DMS114 treated with DMSO at 0.1 percent for 48 hours (cell line): ENCODE data around the gene RNF220.
A peak's percentile ranks its signal among the peaks of the same experiment; 100 is the strongest.

Experiments
- DNase-seq: peaks from one replicate; lab custom pipeline; 2025; ENCODE audit not compliant: unreplicated experiment; lab: John Stamatoyannopoulos, UW

Gene RNF220

DNA sequence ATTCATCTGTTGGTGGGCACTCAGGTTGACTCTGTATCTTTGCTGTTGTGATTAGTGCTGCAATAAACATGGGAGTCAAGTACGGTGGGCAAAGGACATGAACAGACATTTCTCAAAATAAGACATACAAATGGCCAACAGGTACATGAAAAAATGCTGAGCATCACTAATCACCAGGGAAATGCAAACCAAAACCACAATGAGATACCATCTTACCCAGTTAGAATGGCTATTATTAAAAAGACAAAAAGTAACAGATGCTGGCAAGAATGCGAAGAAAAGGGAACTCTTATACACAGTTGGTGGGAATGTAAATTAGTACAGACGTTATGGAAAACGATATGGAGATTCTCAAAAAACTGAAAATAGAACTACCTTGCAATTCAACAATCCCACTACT lies 170.3 kb downstream of the RNF220 start:
- no peak for DNase-seq

DNA sequence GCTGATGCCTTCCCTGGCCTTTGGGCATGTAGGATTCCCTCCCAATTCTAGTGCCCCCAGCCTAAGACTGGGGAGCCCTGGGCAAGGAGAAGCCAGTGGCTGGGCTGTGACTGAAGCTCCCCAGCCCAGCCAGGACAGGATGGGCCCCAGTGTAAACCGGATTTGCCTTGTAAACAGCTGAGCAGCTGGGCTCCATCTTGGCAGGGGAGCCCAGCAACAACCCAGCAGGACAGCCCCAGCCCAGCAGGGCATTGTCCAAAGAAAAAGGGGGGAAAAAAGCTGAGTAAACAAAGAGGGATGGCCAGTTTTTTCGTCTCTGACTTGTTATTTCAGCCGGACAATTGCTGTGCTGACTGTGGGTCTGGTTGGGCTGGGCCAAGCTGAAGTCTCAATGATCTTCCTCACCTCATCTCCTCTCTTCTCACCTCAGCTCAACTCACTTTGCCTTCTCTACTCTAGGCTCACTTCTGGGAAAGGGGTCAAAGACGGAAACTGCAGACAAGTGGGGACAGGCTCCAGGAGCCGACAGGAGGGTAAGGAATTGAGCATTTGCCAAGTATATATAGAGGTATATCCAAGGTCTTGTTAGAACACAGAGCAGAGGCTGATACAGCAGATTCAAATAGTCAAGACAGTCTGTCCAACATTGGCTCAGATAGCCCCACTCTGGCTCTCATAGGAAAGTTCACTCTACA lies 171.5 kb downstream of the RNF220 start:
- DNase-seq, result no peak

DNA sequence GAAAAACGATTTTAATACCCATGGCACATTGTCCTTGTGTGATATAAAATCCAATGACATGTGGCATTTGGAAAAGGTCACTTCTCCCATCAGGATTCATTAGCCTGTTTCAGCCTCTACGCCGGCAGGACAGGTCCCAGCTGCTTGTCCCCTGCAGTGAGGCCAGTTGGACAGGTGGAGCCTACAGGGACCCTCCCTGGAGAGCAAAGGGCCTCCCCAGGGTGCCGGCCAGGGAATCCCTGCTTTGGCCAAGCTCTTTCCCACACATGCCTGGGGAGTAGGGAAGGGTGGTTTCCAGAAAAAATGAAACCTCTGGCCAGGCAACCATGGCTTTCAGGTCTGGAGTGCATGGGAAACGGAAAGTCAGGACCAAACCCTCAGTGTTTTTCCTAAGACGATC lies 176.2 kb downstream of the RNF220 start:
- DNase-seq, result no peak

DNA sequence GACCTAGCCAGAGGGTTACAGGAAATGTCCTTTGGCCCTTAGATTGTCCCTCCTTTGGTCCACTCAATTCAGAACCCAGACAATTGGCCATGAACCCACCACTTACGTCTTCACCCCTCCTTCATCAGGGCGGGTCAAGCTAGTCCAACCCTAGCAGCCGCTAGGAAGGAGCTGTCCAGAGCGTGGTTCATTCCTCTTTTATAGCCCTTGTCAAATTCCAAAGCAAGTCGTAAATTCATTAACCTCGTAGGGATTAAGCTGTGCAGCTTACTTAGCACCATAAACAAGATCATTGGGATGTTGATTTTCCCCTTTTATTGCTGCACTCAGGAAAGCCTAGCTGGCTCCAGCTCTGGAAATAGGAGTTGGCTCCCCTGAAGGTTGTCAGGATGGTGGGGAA lies 179.1 kb downstream of the RNF220 start:
- DNase-seq, result no peak

DNA sequence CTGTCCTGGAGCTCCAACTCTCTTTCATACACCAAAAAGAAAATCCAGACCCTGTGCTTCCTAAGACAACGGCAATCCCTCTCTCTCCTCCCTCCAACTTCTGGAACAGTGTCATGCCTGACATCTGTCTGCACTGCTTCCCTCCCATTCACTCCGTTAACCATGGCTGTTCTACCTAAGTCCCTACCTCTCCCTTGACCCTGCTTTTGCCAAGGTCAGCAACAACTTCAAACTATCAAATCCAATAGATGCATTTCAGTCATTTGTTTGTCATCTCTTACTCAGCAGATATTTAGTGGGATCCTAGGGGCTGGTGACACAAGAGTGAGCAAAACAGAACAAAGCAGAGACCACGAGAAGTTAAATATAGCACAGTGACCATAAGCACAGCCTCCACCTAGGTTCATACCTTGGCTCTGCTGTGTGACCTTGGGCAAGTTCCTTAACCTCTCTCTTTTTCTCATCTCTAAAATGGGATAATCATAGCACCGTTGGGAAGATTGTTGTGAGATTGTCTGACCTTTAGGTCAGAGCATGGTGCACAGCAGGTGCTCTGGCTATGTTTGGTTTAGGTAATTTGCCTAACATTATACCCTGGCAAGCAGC lies 180.4 kb downstream of the RNF220 start:
- no peak for DNase-seq

DNA sequence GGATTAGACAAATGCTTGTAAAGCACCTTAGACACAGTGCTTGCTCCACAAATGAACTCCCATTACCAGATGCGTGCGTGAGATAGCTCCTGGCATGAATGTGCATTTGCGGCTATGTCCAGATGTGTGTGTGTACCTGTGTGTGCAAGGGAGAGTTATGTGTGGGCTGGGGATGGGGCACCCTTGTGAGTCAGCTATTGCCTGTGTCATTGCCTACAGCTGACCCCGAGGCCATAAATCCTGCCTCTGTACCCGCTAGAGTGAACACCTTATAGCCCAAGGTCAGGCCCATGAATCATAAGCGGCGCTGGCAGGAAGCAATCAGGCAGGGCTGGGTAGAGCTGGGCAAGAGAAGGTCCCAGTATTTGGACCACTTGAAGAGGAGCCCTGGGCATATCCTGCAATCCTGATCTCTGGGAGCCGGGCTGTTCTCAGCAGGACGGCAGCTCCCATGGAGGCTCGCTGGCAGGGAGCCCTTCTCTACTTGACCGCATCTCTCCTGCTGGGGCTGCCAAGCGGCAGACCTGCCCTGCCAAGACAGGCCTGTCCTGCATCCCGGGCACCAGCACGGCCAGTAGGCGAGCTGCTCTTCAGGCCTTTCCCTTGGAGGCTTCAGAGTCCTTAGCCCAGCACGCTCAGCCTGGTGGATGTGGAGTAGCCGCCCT lies 182.9 kb downstream of the RNF220 start:
- no peak for DNase-seq

DNA sequence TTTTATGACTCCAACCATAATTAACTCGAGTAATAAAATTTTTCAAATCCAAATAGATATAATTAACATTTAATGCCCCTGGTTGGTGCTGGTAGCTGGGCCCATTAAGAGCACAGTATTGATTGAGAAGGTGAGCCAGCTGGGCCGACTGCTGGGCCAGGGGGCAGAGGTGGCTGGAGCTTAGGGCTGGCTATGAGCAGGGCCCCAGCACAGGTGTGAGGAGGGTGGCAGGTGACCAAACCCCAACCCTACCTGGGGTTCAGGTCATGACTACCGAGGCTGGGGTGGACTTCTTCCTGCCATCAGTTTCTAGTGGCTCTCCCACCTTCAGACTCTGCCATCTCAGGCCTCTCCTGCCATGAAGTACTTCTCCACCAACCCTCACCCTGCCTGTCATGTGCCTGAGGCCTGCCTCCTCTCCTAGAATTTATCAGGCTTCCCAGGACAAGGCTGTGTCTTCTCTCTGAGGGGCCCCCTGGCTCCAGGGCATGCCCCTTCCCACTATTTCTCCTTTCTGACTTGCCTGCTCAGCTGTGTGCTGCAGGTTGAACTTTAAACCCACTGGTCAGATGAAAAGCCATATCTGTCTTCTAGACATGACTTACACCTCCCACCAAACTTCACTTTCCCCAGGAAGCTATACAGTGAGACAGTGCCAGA lies 183.6 kb downstream of the RNF220 start:
- no peak for DNase-seq

DNA sequence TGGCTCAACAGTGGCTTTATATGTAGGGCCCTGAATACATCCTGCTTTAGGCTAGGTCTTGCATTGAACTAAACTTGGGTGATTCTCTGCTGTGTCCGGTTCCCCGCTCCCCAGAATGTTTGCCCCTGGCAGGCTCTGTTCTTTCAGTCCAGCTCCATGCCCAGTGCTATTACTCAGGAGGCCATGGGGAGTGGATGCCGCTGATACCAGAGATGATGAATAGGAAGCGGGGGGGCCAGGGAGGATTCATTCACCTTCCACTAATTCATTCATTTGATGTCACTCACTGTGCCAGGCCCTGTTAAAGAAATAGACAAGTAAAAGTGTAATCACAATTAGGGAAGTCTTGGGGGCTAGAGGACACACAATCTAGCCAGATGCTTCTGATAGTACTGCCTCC lies 185.4 kb downstream of the RNF220 start:
- DNase-seq, result no peak

DNA sequence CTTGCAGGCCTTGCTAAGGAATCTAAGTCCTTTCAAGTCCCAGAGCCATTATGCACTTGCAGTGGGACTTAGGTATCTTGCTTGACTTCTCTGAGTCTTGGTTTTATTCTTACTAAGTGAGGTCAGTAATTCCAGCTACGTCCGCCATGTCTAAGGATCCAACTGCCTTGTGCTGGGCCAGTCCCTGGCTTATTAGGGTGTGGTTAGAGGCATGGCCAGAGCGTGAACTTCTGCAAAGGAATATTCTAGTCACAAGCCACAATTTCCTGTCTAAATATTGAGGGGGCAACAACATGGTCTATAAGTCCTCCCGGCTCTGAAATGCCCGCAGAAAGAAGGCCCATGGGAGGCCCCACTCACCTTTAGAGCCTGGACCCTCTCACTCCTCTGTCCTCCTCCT lies 186.3 kb downstream of the RNF220 start:
- no peak for DNase-seq

DNA sequence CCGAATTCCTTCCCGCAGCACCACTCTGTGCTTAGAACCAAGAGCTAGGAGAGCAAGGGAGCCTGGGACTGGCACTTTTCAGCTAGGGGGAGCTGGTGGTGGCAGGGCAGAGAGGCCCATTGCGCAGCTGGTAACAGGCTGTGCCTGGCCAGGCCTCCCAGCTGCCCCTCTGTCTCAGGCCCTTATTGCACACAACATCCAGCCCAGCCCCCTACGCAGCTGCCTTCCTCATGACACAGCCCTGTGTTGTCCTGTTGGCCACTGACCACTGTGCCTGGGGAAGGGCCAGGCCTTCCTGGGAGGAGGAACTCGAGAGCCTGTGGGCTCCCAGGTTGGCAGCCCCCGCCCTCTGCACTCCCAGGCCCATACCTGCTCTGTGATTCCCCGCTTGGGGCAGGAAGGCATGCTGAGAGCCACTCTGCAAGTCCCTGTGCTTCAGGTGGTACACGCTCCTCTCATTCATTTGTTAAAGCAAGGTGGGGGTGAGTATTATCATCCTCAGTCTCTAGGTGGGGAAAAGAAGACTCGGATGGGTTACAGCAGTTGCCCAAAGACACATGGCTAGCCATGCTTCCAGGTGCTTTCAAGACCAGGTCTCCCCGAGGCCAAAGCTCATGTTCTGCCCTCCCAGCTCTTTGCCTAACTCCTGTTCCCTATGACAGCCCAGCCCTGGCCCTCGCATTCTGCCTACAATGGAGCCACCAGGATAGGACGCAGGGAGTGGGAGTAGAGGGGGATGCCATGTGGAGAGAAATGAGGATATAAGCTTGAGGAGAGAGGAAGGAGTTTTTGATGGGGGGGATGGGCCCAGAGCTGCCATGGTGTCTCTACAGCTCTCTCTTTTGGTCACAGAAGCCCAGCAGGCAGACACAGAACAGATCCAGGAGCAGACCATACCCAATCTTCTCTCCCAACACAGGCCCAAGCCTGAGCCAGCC lies 187.4 kb downstream of the RNF220 start:
- DNase-seq, result no peak

DNA sequence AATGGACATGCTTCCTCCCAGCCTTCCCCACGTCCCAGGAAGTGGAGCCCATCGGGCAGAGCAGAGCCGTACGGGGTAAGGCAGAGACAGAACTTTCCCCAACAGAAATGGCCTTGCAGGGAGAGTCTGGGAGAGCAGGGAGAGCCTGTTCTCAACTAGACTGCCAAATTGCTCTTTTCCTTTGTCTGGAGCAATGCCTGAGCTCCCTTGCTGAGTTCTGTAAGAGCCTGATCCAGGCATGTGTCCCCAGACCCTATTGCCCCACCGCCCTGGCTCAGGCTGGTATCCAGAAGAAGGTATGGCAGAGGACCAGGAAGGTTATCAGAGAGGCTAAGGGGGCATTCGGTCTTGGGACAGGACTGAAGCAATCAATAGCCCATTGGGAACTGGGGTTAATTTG lies 189.3 kb downstream of the RNF220 start:
- no peak for DNase-seq

DNA sequence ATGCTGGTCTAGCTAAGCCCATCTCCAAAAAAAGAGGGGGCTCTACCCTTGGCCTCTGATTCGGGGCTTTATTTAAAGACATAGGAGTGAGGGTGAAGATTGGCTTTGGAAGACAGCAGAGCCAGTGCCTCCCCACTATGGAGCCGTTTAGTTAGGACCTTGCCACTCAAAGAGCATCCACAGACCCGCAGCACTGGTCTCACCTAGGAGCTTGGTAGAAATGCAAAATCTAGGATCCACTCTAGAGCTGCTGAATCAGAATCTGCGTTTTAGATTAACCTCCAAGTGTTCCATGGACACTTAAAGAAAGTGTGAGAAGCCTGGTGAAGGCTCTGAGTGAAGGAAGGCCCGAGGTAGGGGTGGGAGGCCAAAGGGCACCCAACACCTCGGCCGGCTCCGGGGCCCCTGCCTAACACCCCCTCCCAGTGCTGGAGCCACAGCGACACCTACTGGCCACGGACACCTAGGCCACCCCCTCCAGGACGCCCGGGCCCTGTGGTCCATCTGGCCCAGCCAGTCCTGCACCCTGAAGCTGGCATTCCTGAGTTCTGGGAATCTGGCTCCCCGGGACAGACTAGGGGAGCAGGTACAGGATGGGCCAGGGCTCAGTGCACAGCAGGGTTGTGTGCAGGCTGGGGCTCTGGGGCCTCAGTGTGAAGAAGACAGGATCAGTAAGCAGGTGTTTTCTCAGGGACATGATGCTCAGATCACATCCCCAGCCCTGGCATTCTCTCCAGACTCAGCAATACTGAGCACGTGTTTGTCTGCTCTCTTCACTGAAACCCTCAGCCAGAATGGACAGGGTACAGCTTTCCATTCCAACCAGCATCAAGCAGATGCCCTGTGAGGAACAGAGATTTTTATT lies 190.0 kb downstream of the RNF220 start:
- peak; percentile 22 for DNase-seq

DNA sequence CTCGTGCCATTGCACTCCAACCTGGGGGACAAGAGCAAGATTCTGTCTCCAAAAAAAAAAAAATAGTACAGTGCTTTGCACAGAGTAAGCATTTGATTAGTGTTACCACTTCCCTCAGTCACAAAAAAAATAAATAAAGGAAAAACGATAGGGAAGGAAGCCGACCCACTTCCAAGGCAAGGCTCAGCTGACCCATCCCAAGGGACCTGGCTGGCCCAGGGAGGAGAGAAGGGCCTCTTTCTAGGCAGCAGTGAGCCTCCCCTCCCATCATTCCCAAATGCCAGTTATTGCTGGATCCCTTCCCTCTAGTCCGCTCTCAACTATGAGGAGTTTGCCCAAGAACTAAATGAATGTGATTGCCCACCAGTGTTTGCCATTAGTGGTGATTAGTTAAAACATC lies 191.5 kb downstream of the RNF220 start:
- DNase-seq, result no peak

DNA sequence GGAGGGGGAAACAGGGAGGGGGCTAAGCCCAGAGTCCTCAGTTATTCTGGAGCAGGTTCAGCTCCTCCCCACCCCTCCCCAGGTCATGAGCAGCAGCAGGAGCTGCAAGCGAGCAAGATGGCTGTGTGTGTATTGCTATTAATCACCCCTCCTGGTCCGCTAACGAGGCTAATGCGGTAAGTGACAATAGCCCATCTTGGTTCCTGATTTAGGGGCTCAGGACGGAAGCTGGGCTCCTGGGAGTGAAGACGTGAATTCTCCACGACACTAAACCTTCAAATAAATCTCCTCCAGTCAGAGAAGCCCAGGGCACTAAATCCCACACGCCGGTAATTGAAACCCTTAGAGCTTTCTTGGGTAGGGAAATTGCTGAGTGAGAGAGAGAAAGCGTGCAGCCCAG lies 193.1 kb downstream of the RNF220 start:
- DNase-seq, result no peak

DNA sequence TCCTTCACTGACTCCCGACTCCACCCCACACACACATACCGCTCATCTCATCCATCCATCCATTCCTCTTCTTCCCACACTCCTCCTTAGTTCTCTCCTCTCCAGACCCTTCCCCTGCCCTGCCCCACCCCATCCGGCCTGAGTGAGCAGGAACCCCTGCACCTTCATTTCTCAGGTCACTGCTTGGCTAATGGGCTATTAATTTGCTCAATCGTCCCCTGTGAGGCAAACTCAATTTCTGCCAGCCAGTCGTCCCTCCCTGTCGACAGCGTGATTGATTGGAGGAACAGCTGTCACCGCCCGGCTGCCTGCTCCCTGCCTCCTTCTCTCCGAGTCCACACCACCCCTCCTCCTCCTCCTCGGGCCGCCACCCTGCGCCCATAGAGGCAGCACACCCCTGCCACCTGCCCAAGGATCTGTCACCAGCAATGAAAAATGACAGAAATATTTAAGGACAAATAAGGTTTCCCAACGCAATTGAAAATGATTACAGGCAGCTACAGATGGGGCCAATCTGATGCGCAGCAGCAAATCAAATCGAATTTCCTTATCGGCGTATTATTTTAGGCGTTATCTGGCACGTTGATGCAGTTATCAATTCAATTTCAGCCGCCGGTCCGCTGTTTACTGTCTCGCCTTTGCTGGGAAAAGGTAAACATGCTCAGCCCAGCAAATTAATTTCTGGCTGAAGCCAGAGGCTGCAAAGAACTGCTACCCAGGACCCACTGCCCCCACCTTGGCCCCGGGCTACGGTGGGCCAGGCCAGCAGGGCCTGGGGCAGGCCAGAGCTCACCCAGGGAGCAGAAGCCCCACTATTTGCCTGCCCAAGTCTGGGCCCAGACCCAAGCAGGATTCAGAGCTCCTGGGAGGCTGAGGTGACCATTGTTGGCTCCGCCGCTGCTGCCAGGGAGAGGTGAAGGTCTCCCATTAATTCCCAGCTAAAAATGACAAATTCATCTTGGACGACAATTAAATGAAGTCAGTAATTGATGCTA lies 197.9 kb downstream of the RNF220 start:
- DNase-seq, result no peak

DNA sequence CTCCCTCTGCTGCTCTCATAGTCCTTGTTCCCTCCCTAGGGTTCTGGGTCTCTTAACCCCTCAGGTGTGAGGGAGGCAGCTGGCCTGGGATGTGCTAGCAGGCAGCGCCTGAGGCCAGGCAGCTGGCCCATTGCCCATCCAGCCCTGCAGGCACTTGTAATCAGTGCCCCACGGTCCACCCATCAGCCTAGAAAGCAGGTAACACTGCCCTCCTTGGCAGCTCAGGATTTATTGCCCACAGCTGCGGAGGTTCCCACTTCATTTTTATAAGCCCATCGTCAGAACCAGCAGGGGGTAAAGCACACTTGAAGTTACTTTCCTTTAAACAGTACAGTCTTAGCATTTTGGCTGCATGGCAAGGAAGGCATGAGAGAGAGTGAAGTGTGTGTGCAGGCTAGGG lies 198.7 kb downstream of the RNF220 start:
- no peak for DNase-seq

DNA sequence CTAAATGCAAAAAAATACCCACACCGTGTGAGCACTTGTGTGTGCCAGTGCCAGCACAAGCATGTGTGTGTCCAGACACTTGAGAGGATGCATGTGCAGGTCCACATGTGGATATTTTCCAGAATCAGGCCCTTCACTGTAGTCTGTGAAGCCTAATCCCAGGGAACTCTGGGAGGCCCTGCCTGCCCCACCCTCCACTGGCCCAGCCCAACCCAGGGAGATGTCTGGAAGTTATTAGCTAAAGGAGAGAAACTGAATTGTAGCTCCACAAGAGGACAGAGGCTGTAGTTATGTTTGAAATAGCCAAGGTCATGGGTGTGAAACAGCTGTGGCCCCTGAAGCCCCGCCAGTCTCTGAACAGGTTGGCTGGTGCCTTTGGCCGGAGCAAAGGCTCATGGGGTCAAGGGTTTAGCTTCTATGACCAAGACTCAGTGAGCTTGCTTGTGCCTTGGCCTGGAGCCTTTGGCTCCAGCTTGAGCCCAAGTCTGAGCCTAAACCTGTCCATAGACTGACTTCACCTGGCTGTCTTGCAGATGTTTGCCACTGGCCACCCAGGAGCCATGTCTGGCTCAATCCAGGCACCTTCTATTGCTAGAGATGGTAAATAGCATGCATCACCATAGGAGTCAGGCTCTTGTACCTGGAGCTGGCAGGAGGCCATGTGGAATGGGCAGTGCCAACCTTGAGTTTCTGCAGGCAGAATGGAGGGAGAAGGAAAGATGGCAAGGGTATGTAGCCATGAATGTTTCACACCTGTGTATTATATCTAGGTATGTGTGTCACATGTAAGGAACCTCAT lies 199.3 kb downstream of the RNF220 start:
- DNase-seq, result no peak
